Astrocyte (in vitro differentiated cells and primary cell): ENCODE results near the gene EPOP.

Experiments used
- EZH2 ChIP-seq: IDR thresholded peaks from 2 replicates; pipeline ENCODE4 v1.6.1; 2012; ENCODE audit warnings: mild to moderate bottlenecking, low read length, inconsistent platforms; ENCODE audit not compliant: insufficient read depth
- TF ChIP-seq, protein P1 (sequence below): IDR thresholded peaks from 2 replicates; pipeline ENCODE4 v1.5.1; 2011; ENCODE audit warnings: low read depth, mild to moderate bottlenecking, inconsistent platforms, low read length, moderate library complexity; ENCODE audit not compliant: insufficient read depth

DNA sequence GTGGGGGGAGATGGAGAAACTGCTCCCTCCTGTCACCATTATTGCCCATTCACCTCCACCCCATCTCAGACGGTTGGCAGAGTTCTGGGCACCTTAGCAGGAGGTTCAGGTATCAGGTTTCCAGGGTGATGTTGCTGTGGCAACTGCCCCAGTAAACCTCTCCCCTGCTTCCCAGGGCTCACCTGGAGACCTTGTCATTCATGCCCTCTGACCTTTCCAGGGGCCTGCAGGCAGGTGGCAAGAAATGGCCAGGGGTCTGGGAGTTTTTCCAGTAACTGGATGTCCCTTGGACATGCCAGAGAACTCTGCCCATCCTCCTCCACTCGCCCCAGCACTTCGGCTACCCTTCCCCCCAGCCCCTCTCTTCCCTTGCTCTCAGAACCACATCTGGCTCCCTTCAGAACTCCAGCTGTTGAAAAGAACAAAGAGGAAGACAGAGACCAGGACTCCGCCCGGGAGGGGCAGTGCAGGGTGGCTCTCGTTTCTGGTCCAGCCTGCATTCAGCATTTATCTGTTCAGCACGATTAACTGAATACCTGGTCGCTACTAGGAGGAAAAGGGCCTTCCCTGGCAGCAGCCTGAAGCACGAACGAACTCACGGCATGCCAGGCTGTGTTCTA, 38.8 kb upstream of the EPOP start:
- TF ChIP-seq, protein P1, sequence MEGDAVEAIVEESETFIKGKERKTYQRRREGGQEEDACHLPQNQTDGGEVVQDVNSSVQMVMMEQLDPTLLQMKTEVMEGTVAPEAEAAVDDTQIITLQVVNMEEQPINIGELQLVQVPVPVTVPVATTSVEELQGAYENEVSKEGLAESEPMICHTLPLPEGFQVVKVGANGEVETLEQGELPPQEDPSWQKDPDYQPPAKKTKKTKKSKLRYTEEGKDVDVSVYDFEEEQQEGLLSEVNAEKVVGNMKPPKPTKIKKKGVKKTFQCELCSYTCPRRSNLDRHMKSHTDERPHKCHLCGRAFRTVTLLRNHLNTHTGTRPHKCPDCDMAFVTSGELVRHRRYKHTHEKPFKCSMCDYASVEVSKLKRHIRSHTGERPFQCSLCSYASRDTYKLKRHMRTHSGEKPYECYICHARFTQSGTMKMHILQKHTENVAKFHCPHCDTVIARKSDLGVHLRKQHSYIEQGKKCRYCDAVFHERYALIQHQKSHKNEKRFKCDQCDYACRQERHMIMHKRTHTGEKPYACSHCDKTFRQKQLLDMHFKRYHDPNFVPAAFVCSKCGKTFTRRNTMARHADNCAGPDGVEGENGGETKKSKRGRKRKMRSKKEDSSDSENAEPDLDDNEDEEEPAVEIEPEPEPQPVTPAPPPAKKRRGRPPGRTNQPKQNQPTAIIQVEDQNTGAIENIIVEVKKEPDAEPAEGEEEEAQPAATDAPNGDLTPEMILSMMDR, result no peak
- no peak for TF ChIP-seq EZH2
